CD4-positive, alpha-beta T cell treated with Interleukin-17A for 4 hours (primary cell): Measurements from ENCODE around the gene UTRN.
A peak's percentile ranks its signal among the peaks of the same experiment; 100 is the strongest.

Source experiments
- DNase-seq: peaks from one replicate; pipeline ENCODE4 v3.0.0-alpha.2; 2020; ENCODE audit warnings: mixed read lengths

UTRN gene

GRCh38 chr6:144284783-144285547, at the start of gene UTRN:
Gene UTRN (plus strand): TSS chr6:144285335. CDS start chr6:144291829, 6,494 bp downstream.
- peak; percentile 42 for DNase-seq

- no peak for DNase-seq
These were observed 40.4 kb upstream of the UTRN start for GRCh38 chr6:144244688-144245087.

- no peak for DNase-seq
These were observed 38.1 kb upstream of the UTRN start for GRCh38 chr6:144246988-144247387.

GRCh38 chr6:144248003-144248402, 37.1 kb upstream of the UTRN start:
- no peak for DNase-seq

- no peak for DNase-seq
These were observed 36.4 kb upstream of the UTRN start for GRCh38 chr6:144248476-144249301.

GRCh38 chr6:144250276-144250675, 34.9 kb upstream of the UTRN start:
- DNase-seq, result no peak

- DNase-seq, result no peak
These were observed 32.9 kb upstream of the UTRN start for GRCh38 chr6:144252259-144252658.

- no peak for DNase-seq
These were observed 25.1 kb upstream of the UTRN start for GRCh38 chr6:144259986-144260385.

- peak; percentile 61 for DNase-seq
These were observed 22.4 kb upstream of the UTRN start for GRCh38 chr6:144262470-144263369.

GRCh38 chr6:144263786-144264185, 21.3 kb upstream of the UTRN start:
- DNase-seq, result no peak

GRCh38 chr6:144264270-144265060, 20.7 kb upstream of the UTRN start:
- no peak for DNase-seq

- no peak for DNase-seq
These were observed 20.1 kb upstream of the UTRN start for GRCh38 chr6:144265061-144265357.

GRCh38 chr6:144265390-144265789, 19.7 kb upstream of the UTRN start:
- no peak for DNase-seq

GRCh38 chr6:144266091-144266649, 19.0 kb upstream of the UTRN start:
- no peak for DNase-seq

GRCh38 chr6:144268794-144269349, 16.3 kb upstream of the UTRN start:
- no peak for DNase-seq

- DNase-seq, result no peak
These were observed 8.0 kb upstream of the UTRN start for GRCh38 chr6:144277174-144277573.

- no peak for DNase-seq
These were observed 7.4 kb upstream of the UTRN start for GRCh38 chr6:144277605-144278227.

GRCh38 chr6:144278659-144279314, 6.3 kb upstream of the UTRN start:
- no peak for DNase-seq

GRCh38 chr6:144279484-144280150, 5.5 kb upstream of the UTRN start:
- no peak for DNase-seq
